NT2/D1 (cell line): ENCODE data around the gene ALKBH6.

ENCODE experiments used
- YY1 ChIP-seq: IDR thresholded peaks from 2 replicates; pipeline ENCODE4 v1.6.1; 2011; ENCODE audit not compliant: insufficient read length, insufficient read depth
- ZNF274 ChIP-seq: IDR thresholded peaks from 2 replicates; pipeline ENCODE4 v1.6.1; 2011; ENCODE audit warnings: mild to moderate bottlenecking, low read depth, low read length

DNA sequence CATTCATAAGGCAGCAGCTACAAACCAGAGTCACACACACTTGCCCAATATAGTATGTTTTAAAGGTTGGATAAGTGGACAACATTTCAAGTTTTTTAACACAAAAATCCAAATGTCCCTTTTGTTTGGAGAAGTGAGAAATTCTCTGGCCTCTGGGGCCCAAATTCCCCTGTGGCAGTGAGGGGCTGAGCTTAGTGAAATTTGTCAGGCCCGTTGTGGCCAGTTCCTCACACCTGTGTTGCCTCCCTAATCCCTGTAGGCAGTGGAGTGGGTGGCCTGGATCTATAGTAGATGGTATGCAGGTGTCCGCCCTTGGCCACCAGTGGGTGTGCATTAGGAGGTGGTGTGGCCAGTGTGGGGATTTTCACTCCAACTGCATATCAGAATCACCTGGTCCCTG, 47.4 kb upstream of the ALKBH6 start:
- no peak for TF ChIP-seq YY1
- TF ChIP-seq ZNF274, result no peak
